GM13977 (cell line): ENCODE measurements around the gene FBXO48.
A peak's percentile ranks its signal among the peaks of the same experiment; 100 is the strongest.

Source experiments
- DNase-seq: peaks from one replicate; pipeline ENCODE4 v3.0.0; 2012; ENCODE audit warnings: low spot score
- in situ Hi-C: fragments of 300-500 bp; cut with MboI; formaldehyde crosslinking; loops from one replicate; pipeline ENCODE4 v1.12.0; 2022; ENCODE audit warnings: low sequenced_read_pairs, low pct_unique_long_range_greater_than_20kb, mixed read lengths, inconsistent platforms; ENCODE audit not compliant: unreplicated experiment
- TF ChIP-seq, protein P1 (sequence below): IDR thresholded peaks from 2 replicates; pipeline ENCODE4 v1.5.1; 2012; ENCODE audit warnings: mild to moderate bottlenecking, control low read depth; ENCODE audit not compliant: insufficient read depth; ENCODE audit errors: extremely low read depth, missing control alignments

Gene FBXO48

DNA sequence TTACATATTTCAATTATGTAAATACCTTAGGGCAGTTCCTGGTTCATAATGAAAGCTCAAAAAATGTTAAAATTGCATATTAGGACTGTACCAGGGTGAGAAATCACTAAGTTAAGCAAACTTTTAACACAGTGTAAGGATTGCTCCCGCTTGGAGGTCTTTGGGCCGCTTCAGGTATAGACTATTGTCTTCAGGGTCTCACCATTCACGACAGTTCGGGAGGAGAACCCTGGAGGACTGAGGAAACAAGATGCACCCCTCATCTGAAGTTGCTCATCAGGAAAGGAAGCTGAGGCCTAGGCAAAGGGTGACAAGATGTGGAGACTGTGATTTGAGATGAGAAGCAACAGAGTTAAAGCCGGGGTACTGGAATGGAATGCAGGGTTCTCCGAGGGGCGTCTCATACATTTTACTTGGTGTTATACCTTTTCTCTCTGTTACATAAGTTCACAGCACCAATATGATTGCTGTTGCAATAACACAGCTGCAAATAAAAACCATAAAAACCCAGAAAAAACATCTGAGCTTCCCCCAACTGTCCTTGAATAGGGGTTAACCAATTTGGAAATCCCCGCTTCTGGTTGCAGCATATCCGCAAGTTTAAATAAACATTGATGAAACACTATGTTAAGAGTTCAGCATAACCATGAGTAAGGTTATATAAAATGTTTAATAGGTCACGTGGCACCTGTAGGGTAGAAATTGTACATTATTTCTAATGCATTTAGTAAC lies 40.1 kb downstream of the FBXO48 start:
- DNase-seq, result peak; percentile 48
- TF ChIP-seq, protein P1, sequence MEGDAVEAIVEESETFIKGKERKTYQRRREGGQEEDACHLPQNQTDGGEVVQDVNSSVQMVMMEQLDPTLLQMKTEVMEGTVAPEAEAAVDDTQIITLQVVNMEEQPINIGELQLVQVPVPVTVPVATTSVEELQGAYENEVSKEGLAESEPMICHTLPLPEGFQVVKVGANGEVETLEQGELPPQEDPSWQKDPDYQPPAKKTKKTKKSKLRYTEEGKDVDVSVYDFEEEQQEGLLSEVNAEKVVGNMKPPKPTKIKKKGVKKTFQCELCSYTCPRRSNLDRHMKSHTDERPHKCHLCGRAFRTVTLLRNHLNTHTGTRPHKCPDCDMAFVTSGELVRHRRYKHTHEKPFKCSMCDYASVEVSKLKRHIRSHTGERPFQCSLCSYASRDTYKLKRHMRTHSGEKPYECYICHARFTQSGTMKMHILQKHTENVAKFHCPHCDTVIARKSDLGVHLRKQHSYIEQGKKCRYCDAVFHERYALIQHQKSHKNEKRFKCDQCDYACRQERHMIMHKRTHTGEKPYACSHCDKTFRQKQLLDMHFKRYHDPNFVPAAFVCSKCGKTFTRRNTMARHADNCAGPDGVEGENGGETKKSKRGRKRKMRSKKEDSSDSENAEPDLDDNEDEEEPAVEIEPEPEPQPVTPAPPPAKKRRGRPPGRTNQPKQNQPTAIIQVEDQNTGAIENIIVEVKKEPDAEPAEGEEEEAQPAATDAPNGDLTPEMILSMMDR, result no peak
- in situ Hi-C loops, result no loop called here

DNA sequence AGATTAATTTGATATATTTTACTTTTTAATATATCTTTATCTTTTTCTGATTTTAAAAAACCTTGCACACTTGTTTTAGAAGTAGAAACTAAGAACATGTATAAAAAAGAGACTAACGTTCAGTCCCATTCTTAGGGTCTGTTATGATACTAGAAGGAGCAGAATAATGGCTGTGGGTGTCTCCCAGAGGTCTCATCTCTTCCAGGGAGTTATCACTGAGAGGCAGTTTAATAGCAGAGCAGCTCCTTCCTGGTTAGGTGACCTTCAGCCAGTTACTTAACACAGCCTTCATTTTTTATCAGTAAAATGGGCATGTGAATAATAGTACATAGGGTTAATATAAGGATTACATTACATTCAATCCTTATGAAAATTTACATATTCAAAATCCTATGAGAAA lies 40.6 kb downstream of the FBXO48 start:
- no peak for DNase-seq
- TF ChIP-seq, protein P1, result no peak
- in situ Hi-C loops, result no loop called here

- in situ Hi-C loops, result no loop called here
- DNase-seq, result no peak
- TF ChIP-seq, protein P1, result no peak
Measured at GRCh38 chr2:68425503-68425902, 41.6 kb downstream of the FBXO48 start.

- peak; percentile 66 for DNase-seq
- TF ChIP-seq, protein P1, result no peak
- in situ Hi-C loops, result no loop called here
Measured at GRCh38 chr2:68423966-68424650, 43.0 kb downstream of the FBXO48 start.

DNA sequence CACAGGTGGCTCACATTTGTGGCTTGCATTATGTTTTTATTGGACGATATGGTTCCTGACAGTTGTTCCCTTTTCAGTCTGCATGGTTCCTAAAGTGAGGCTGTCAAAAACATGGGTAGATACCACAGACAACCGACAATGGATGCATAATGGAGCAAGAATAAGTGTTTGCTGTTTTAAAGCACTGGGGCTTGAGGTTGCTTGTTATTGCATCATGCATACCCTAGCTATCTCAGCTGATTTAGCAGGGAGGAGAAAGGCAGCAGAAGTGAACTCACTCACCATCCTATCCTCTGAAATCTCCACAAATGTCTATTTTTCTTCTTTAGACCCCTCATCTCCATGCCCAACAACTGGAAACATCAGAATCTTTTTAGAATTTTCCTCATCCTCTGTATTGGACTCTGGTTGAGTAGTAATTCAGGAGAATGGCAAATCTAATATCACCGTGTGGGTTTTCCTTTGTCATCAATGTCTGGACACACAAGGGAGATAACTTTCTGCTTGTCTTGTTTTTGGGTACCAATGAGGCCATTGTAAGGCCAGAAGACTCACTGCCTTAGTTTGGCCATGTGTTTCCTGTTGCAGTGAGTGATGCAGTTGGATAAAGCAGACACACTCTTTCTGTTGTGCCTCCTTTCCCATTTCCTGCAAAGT lies 46.7 kb downstream of the FBXO48 start:
- in situ Hi-C loops, result no loop called here
- TF ChIP-seq, protein P1, result no peak
- no peak for DNase-seq

GRCh38 chr2:68418855-68419254 lies 48.2 kb downstream of the FBXO48 start:
- in situ Hi-C loops, result no loop called here
- no peak for DNase-seq

More at GRCh38 chr2:68418855-68419254, 48.2 kb downstream of the FBXO48 start:
- TF ChIP-seq, protein P1, result no peak
